ENCODE results near the gene DRG2.

The DRG2 gene

DNA sequence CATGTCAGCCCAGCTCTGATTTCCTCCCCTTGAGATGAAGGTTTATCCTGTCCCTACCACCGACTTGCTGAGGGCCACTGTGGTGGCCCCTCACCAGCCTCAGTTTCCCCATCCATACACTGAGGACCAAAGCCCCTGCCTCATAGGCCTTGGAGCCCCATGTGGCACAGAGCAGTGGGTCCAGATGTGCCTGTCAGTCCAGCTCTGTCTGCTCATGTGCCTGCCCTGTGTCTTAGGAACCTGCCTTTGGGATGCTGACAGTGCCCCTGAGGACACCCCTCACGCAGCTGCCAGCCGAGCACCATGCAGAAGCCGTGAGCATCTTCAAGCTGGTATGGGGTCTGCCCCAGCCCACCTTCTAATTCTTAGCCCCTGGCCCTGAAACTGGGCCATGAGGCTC, 56.5 kb downstream of the DRG2 start:
- no peak for DNase-seq
- Mint-ChIP-seq H3K9me3 (no peaks in the 10 kb centered on the region), H3K4me1 (peaks cover 17% of the 10 kb centered on the region), H3K27ac (no peak overlapping the region), H3K4me3 (no peak overlapping the region), H3K36me3 (ENCODE audit: low read depth) (no peaks in the 10 kb centered on the region), H3K27me3 (ENCODE audit: low read depth, poor library complexity) (peaks cover 4% of the 10 kb centered on the region)
- TF ChIP-seq, protein P1, sequence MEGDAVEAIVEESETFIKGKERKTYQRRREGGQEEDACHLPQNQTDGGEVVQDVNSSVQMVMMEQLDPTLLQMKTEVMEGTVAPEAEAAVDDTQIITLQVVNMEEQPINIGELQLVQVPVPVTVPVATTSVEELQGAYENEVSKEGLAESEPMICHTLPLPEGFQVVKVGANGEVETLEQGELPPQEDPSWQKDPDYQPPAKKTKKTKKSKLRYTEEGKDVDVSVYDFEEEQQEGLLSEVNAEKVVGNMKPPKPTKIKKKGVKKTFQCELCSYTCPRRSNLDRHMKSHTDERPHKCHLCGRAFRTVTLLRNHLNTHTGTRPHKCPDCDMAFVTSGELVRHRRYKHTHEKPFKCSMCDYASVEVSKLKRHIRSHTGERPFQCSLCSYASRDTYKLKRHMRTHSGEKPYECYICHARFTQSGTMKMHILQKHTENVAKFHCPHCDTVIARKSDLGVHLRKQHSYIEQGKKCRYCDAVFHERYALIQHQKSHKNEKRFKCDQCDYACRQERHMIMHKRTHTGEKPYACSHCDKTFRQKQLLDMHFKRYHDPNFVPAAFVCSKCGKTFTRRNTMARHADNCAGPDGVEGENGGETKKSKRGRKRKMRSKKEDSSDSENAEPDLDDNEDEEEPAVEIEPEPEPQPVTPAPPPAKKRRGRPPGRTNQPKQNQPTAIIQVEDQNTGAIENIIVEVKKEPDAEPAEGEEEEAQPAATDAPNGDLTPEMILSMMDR (IDR thresholded peaks at IDR 0.05): no peak

DNA sequence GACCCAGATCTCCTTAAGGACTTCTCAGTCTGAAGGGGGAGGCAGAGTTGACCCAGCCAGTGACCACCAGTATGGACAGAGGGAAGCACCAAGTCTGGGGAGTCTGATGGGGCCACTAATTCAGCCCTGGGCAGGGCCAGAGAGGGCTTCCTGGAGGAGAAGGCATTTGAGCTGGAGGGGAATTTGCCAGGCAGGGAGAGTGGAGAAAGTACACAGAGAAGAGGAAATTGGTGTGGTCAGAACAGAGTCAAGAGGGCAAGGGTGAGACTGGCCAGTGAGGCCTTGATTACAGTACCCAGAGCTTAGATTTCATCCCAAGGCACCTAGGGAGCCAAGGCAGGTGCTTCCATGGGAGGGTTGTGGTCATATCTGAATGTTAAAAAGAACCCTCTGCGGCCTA, 57.1 kb downstream of the DRG2 start:
- DNase-seq: no peak
- Mint-ChIP-seq H3K27me3 (ENCODE audit: low read depth, poor library complexity) (peaks cover 4% of the 10 kb centered on the region), H3K36me3 (ENCODE audit: low read depth) (no peaks in the 10 kb centered on the region), H3K9me3 (no peaks in the 10 kb centered on the region), H3K4me1 (peaks cover 15% of the 10 kb centered on the region), H3K27ac (peak overlapping the region; percentile 73), H3K4me3 (no peak overlapping the region)
- TF ChIP-seq, protein P1 (IDR thresholded peaks at IDR 0.05): no peak

DNA sequence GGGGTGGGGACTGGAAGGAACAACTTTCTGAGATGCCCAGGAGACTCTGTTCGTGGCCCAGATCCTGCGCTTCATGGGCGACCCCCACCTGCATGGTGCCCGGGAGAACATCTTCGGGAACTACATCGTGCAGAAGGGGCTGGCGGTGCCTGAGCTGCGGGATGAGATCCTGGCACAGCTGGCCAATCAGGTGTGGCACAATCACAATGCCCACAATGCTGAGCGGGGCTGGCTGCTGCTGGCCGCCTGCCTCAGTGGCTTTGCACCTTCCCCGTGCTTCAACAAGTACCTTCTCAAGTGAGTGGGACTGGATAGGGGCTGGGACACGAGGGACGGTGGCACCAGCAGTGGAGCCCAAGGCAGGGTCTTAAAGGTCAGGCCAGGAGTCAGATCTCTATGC, 58.1 kb downstream of the DRG2 start:
- TF ChIP-seq, protein P1 (IDR thresholded peaks at IDR 0.05): no peak
- Mint-ChIP-seq H3K36me3 (ENCODE audit: low read depth) (no peaks in the 10 kb centered on the region), H3K27me3 (ENCODE audit: low read depth, poor library complexity) (peaks cover 4% of the 10 kb centered on the region), H3K9me3 (no peaks in the 10 kb centered on the region), H3K4me1 (peaks cover 20% of the 10 kb centered on the region), H3K27ac (peak overlapping the region; percentile 36), H3K4me3 (no peak overlapping the region)
- DNase-seq: no peak

DNA sequence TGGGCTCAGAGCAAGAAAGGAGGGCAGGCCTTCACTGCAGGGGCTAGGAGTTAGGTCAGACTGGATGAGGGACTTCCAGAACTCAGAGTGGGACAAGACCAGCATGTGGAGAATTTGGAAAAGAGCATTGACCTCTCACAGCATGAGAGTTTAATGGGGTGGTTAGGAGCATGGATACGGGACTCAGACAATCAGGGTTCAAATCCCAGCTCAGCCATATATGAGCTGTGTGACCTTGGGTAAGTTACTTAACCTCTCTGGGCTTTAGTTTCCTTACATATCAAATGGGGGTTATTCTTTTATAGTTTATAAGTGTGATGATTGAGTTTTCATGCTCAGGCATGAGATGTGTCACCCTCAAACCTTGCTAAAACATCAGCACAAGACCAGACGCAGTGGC, 58.5 kb downstream of the DRG2 start:
- Mint-ChIP-seq H3K36me3 (ENCODE audit: low read depth) (no peaks in the 10 kb centered on the region), H3K4me1 (peaks cover 21% of the 10 kb centered on the region), H3K27ac (no peak overlapping the region), H3K9me3 (no peaks in the 10 kb centered on the region), H3K4me3 (no peak overlapping the region), H3K27me3 (ENCODE audit: low read depth, poor library complexity) (peaks cover 4% of the 10 kb centered on the region)
- DNase-seq: no peak
- TF ChIP-seq, protein P1 (IDR thresholded peaks at IDR 0.05): no peak

DNA sequence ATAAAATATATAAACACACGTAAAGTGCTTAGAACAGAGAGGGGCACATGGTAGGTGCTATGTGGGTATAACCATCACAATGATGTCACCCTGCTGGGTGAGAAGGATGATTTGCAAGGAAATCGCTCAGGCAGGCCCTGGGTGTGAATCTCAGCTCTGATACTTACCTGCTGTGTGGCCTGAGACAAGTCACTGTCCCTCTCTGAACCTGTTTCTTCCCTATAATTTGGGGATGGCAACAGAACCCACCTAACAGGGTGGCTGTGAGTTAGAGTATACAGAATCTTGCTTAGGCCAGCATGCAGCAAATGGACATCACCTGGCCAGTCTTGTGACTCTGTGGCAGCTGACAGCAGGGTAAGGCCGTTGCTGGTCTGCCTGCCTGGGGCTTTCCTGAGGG, 59.2 kb downstream of the DRG2 start:
- Mint-ChIP-seq H3K27me3 (ENCODE audit: low read depth, poor library complexity) (peaks cover 4% of the 10 kb centered on the region), H3K36me3 (ENCODE audit: low read depth) (no peaks in the 10 kb centered on the region), H3K27ac (no peak overlapping the region), H3K4me3 (no peak overlapping the region), H3K9me3 (no peaks in the 10 kb centered on the region), H3K4me1 (peaks cover 24% of the 10 kb centered on the region)
- TF ChIP-seq, protein P1 (IDR thresholded peaks at IDR 0.05): no peak
- no peak for DNase-seq

DNA sequence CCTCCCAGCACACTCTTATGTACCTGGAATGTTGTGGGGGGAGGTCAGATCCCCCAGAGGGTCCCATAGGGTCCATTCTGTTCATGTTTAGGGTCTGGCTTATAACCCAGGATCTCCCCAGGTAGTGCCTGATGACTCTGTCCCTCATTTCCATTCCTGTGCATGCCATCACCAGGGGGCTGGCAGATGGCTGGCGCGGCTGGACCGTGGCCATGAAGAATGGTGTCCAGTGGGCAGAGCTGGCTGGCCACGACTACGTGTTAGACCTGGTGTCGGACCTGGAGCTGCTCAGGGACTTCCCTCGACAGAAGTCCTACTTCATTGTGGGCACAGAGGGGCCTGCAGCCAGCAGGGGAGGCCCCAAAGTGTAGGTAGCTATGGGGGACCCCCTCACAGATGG, 60.8 kb downstream of the DRG2 start:
- DNase-seq: no peak
- peaks cover 30% of the 10 kb centered on the region for H3K4me1 Mint-ChIP-seq
- H3K9me3 Mint-ChIP-seq: no peaks in the 10 kb centered on the region
- TF ChIP-seq, protein P1 (IDR thresholded peaks at IDR 0.05): no peak
- no peak overlapping the region for H3K4me3 Mint-ChIP-seq
- no peak overlapping the region for H3K27ac Mint-ChIP-seq
- no peaks in the 10 kb centered on the region for H3K27me3 Mint-ChIP-seq (ENCODE audit: low read depth, poor library complexity)
- H3K36me3 Mint-ChIP-seq (ENCODE audit: low read depth): no peaks in the 10 kb centered on the region

Data from nephron progenitor cell (in vitro differentiated cells).